ENCODE results near the gene KCNJ8.
"Not testable (repeated sequence)": the region's sequence is repeated elsewhere in the genome, so short reads cannot be mapped to it uniquely, and the experiment has no call there.

The KCNJ8 gene

DNA sequence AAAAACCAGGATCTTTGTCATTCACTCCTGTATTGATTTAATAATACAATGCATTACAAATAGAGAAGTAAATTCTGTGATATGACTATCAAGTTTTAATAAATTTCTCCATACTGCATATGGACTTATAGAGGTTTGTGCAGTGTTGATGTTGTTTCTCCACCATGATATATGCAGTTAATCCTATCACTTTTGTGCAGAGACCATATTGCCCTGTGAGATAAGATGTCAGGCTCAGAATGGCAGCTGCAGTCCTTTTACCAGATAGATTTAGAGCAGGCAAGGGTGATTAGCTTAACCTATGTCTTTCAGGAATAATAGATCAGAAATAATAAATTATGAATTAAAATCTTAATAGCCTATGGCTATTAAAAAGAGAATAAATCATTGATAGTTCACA lies 38.6 kb upstream of the KCNJ8 start:
- no peak overlapping the region for H3K4me2 ChIP-seq (ENCODE audit: insufficient read depth, low read length)
- no peak overlapping the region for H2AFZ ChIP-seq (ENCODE audit: low read depth, low read length)
- H3K4me3 ChIP-seq (ENCODE audit: low read depth in 1 of 2, low read length in 2 of 2) = no peak overlapping the region
- no peak for TF ChIP-seq EZH2 (IDR thresholded peaks at IDR 0.05; ENCODE audit: borderline replicate concordance, low read depth, low read length, severe bottlenecking)
- TF ChIP-seq, protein P1, sequence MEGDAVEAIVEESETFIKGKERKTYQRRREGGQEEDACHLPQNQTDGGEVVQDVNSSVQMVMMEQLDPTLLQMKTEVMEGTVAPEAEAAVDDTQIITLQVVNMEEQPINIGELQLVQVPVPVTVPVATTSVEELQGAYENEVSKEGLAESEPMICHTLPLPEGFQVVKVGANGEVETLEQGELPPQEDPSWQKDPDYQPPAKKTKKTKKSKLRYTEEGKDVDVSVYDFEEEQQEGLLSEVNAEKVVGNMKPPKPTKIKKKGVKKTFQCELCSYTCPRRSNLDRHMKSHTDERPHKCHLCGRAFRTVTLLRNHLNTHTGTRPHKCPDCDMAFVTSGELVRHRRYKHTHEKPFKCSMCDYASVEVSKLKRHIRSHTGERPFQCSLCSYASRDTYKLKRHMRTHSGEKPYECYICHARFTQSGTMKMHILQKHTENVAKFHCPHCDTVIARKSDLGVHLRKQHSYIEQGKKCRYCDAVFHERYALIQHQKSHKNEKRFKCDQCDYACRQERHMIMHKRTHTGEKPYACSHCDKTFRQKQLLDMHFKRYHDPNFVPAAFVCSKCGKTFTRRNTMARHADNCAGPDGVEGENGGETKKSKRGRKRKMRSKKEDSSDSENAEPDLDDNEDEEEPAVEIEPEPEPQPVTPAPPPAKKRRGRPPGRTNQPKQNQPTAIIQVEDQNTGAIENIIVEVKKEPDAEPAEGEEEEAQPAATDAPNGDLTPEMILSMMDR (IDR thresholded peaks at IDR 0.05; ENCODE audit: borderline replicate concordance, extremely low read depth, low read length, poor library complexity, severe bottlenecking) = no peak
- no peaks in the 10 kb centered on the region for H3K27me3 ChIP-seq (ENCODE audit: insufficient read depth, low read length, poor library complexity)
- no peaks in the 10 kb centered on the region for H3K36me3 ChIP-seq (ENCODE audit: insufficient read depth, low read length)
- H3K9ac ChIP-seq (ENCODE audit: low read depth, low read length) = no peak overlapping the region
- no peaks in the 10 kb centered on the region for H4K20me1 ChIP-seq (ENCODE audit: insufficient read depth, low read length)
- no peak for DNase-seq
- H3K79me2 ChIP-seq (ENCODE audit: insufficient read depth, low read length) = no peaks in the 10 kb centered on the region
- no peak for ATAC-seq (ENCODE audit: insufficient read depth, low read depth)
- no peaks in the 10 kb centered on the region for H3K9me3 ChIP-seq (ENCODE audit: insufficient read depth, low read length, severe bottlenecking)
- no peaks in the 10 kb centered on the region for H3K4me1 ChIP-seq (ENCODE audit: insufficient read depth, low read length)
- H3K27ac ChIP-seq (ENCODE audit: low read length) = no peak overlapping the region

DNA sequence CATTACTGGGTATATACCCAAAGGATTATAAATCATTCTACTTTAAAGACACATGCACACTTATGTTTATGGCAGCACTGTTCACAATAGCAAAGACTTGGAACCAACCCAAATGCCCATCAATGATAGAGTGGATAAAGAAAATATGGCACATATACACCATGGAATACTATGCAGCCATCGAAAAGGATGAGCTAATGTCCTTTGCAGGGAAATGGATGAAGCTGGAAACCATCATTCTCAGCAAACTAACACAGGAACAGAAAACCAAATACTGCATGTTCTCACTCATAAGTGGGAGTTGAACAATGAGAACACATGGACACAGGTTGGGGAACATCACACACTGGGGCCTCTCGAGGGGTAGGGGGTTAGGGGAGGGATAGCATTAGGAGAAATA lies 37.8 kb upstream of the KCNJ8 start:
- not testable (repeated sequence) for DNase-seq; H3K27me3 ChIP-seq (ENCODE audit: insufficient read depth, low read length, poor library complexity); H3K9ac ChIP-seq (ENCODE audit: low read depth, low read length); H3K4me1 ChIP-seq (ENCODE audit: insufficient read depth, low read length); ATAC-seq (ENCODE audit: insufficient read depth, low read depth); H4K20me1 ChIP-seq (ENCODE audit: insufficient read depth, low read length); H3K36me3 ChIP-seq (ENCODE audit: insufficient read depth, low read length); H3K79me2 ChIP-seq (ENCODE audit: insufficient read depth, low read length); H2AFZ ChIP-seq (ENCODE audit: low read depth, low read length); H3K9me3 ChIP-seq (ENCODE audit: insufficient read depth, low read length, severe bottlenecking); H3K4me2 ChIP-seq (ENCODE audit: insufficient read depth, low read length); H3K4me3 ChIP-seq (ENCODE audit: low read depth in 1 of 2, low read length in 2 of 2); H3K27ac ChIP-seq (ENCODE audit: low read length)

DNA sequence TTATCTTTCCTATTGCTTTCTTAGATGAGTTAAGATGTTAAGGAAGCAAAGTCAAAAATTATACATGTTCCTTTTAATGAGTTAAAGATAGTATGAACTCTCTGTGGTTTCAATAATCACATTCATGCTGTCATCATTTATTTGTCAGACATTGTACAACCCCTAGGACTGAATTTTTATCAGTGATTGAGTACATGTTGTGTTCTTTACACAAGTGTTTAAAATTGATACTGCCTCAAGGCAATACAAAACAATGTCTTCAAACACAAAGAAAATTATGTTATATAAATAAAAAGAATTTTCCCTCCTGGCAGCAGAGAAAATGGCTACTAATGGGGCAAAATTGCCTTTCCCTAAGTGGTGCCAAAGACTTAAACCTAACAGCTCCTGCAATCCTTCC lies 34.6 kb upstream of the KCNJ8 start:
- Histone ChIP-seq H2AFZ (ENCODE audit: low read depth, low read length) (no peak overlapping the region), H3K4me3 (ENCODE audit: low read depth in 1 of 2, low read length in 2 of 2) (no peak overlapping the region), H3K4me1 (ENCODE audit: insufficient read depth, low read length) (no peaks in the 10 kb centered on the region), H3K27me3 (ENCODE audit: insufficient read depth, low read length, poor library complexity) (no peaks in the 10 kb centered on the region), H3K9ac (ENCODE audit: low read depth, low read length) (no peak overlapping the region), H3K79me2 (ENCODE audit: insufficient read depth, low read length) (no peaks in the 10 kb centered on the region), H3K4me2 (ENCODE audit: insufficient read depth, low read length) (no peak overlapping the region), H3K9me3 (ENCODE audit: insufficient read depth, low read length, severe bottlenecking) (no peaks in the 10 kb centered on the region), H4K20me1 (ENCODE audit: insufficient read depth, low read length) (no peaks in the 10 kb centered on the region), H3K36me3 (ENCODE audit: insufficient read depth, low read length) (no peaks in the 10 kb centered on the region), H3K27ac (ENCODE audit: low read length) (no peak overlapping the region)
- no peak for TF ChIP-seq EZH2 (IDR thresholded peaks at IDR 0.05; ENCODE audit: borderline replicate concordance, low read depth, low read length, severe bottlenecking)
- TF ChIP-seq, protein P1 (IDR thresholded peaks at IDR 0.05; ENCODE audit: borderline replicate concordance, extremely low read depth, low read length, poor library complexity, severe bottlenecking) = no peak
- no peak for DNase-seq
- no peak for ATAC-seq (ENCODE audit: insufficient read depth, low read depth)

DNA sequence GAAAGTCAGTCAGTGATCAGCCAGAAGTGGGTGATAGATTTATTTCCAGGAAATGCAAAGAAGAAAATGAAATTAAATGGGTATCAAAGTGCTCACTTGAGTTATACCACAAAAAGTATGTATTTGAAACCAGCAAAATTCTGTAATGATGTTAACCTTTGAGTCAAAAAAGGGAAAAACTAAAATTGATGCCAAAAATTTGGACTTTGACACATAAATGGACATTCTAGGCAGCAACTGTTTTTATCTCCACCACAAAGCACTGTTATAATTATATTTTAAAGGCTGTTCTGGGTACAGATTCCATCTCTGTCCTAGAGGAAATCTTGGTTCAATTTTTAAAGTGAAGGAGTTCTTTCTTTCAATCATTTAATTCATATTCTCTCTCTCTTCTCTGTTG lies 31.7 kb upstream of the KCNJ8 start:
- TF ChIP-seq, protein P1 (IDR thresholded peaks at IDR 0.05; ENCODE audit: borderline replicate concordance, extremely low read depth, low read length, poor library complexity, severe bottlenecking) = no peak
- no peak for TF ChIP-seq EZH2 (IDR thresholded peaks at IDR 0.05; ENCODE audit: borderline replicate concordance, low read depth, low read length, severe bottlenecking)
- Histone ChIP-seq H3K79me2 (ENCODE audit: insufficient read depth, low read length) (no peaks in the 10 kb centered on the region), H4K20me1 (ENCODE audit: insufficient read depth, low read length) (no peaks in the 10 kb centered on the region), H3K4me2 (ENCODE audit: insufficient read depth, low read length) (no peak overlapping the region), H3K9me3 (ENCODE audit: insufficient read depth, low read length, severe bottlenecking) (no peaks in the 10 kb centered on the region), H3K4me3 (ENCODE audit: low read depth in 1 of 2, low read length in 2 of 2) (no peak overlapping the region), H3K4me1 (ENCODE audit: insufficient read depth, low read length) (no peaks in the 10 kb centered on the region), H3K27ac (ENCODE audit: low read length) (no peak overlapping the region), H3K9ac (ENCODE audit: low read depth, low read length) (no peak overlapping the region), H3K36me3 (ENCODE audit: insufficient read depth, low read length) (no peaks in the 10 kb centered on the region), H2AFZ (ENCODE audit: low read depth, low read length) (no peak overlapping the region), H3K27me3 (ENCODE audit: insufficient read depth, low read length, poor library complexity) (no peaks in the 10 kb centered on the region)
- no peak for DNase-seq
- no peak for ATAC-seq (ENCODE audit: insufficient read depth, low read depth)
